Lower lobe of right lung (tissue), 2 donors: ENCODE results near the gene ISOC2. TPM values are rescaled to one million over a fixed set of nuclear protein-coding genes. Genes with fewer than 3 reads are reported as not detected.
"Not testable (repeated sequence)": the region's sequence is repeated elsewhere in the genome, so short reads cannot be mapped to it uniquely, and the experiment has no call there.

Experiments used
- ATAC-seq, 2 donors: fragments of 200-7000 bp; cut with Tn5 transposase; one replicate each; pipeline ENCODE4 v1.9.1; 2020 to 2022; ENCODE audit warnings: mild to moderate bottlenecking in 2 of 2, moderate library complexity in 2 of 2
- DNase-seq: peaks from one replicate; pipeline ENCODE4 v3.0.0-alpha.2; 2020
- H3K27ac ChIP-seq: fragments of 200-600 bp; one replicate; pipeline ENCODE4 v1.8.0; 2022
- H3K27me3 ChIP-seq: fragments of 200-600 bp; one replicate; pipeline ENCODE4 v1.8.0; 2022; ENCODE audit warnings: low read depth
- H3K36me3 ChIP-seq: fragments of 200-600 bp; one replicate; pipeline ENCODE4 v1.8.0; 2022; ENCODE audit warnings: mild to moderate bottlenecking
- H3K4me1 ChIP-seq: fragments of 200-600 bp; one replicate; pipeline ENCODE4 v1.8.0; 2022
- H3K4me3 ChIP-seq: fragments of 200-600 bp; one replicate; pipeline ENCODE4 v1.8.0; 2022; ENCODE audit warnings: mild to moderate bottlenecking
- H3K9me3 ChIP-seq: fragments of 200-600 bp; one replicate; pipeline ENCODE4 v1.8.0; 2022
- intact Hi-C: fragments of 100-400 bp; cut with DNase I; formaldehyde crosslinking; loops from one replicate; pipeline ENCODE4 v1.11.0; 2022
- total RNA-seq: library from RNA; stranded (reverse); fragmentation: NEBNext Ultra II Directional; extraction: Animal tissue kit (Norgen Biotek cat#: 25700); gene quantifications from one replicate; pipeline ENCODE4 v1.2.1, GENCODE V29; 2021
- TF ChIP-seq, protein P1 (sequence below): fragments of 200-600 bp; IDR thresholded peaks from one replicate; pipeline ENCODE4 v1.8.0; 2022; ENCODE audit warnings: antibody characterized with exemption, mild to moderate bottlenecking
- donor health status: DM: no; HTN: yes; CAD: no; lungs with severe emphysema.

Gene ISOC2
- total RNA-seq, 1 donor from 2014 or later = 28.6 TPM

DNA sequence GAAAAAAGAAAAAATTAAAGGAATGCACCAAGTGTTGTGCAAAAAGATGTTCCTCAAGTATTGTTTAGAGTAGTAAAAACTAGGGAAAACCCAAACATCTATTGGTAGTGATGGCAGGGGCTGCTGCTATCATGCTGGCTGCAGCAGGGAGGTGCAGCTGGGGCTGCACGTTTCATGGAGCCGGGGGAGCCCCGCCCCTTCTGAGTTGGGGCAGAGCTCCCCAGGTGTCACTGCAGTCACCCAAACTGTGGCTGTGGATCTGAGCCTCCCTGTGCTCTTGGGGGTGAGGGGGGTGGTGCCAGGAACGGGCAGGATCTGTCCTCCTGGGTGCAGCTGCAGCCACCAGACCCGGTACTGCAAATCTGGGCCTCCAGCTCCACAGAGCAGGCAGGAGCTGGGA lies 42.3 kb downstream of the ISOC2 start:
- TF ChIP-seq, protein P1, sequence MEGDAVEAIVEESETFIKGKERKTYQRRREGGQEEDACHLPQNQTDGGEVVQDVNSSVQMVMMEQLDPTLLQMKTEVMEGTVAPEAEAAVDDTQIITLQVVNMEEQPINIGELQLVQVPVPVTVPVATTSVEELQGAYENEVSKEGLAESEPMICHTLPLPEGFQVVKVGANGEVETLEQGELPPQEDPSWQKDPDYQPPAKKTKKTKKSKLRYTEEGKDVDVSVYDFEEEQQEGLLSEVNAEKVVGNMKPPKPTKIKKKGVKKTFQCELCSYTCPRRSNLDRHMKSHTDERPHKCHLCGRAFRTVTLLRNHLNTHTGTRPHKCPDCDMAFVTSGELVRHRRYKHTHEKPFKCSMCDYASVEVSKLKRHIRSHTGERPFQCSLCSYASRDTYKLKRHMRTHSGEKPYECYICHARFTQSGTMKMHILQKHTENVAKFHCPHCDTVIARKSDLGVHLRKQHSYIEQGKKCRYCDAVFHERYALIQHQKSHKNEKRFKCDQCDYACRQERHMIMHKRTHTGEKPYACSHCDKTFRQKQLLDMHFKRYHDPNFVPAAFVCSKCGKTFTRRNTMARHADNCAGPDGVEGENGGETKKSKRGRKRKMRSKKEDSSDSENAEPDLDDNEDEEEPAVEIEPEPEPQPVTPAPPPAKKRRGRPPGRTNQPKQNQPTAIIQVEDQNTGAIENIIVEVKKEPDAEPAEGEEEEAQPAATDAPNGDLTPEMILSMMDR = no peak
- peaks cover 5% of the 10 kb centered on the region for H3K27me3 ChIP-seq
- no peaks in the 10 kb centered on the region for H3K36me3 ChIP-seq
- H3K27ac ChIP-seq = no peak overlapping the region
- intact Hi-C loops = no loop called here
- H3K4me1 ChIP-seq = no peaks in the 10 kb centered on the region
- no peaks in the 10 kb centered on the region for H3K9me3 ChIP-seq
- no peak overlapping the region for H3K4me3 ChIP-seq
- DNase-seq (no peak), ATAC-seq (no peak)

DNA sequence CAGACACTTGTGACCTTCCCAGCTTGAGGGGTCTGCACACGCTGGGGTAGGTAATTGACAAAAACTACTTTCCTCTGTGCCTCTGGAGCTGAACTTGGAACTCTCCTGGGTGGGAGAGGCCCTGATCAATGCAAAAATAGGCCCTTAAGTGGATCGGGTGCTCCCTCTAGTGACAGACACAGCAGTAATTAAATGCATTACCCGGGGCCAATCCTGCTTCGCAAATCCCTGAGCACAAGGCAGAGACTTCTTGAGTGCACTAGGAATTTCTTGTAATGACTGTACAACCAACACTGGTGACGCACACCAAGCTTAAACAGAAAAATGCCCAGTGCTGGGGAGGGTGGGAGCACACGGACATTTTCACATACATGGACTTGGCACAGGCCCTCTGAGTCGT lies 43.3 kb downstream of the ISOC2 start:
- ATAC-seq (peak; percentile 82 to 85), DNase-seq (no peak)
- H3K36me3 ChIP-seq = no peaks in the 10 kb centered on the region
- H3K27me3 ChIP-seq = no peaks in the 10 kb centered on the region
- no peaks in the 10 kb centered on the region for H3K4me1 ChIP-seq
- intact Hi-C loops = no loop called here
- H3K27ac ChIP-seq = no peak overlapping the region
- H3K9me3 ChIP-seq = no peaks in the 10 kb centered on the region
- H3K4me3 ChIP-seq = no peak overlapping the region
- TF ChIP-seq, protein P1 = peak; percentile 62

DNA sequence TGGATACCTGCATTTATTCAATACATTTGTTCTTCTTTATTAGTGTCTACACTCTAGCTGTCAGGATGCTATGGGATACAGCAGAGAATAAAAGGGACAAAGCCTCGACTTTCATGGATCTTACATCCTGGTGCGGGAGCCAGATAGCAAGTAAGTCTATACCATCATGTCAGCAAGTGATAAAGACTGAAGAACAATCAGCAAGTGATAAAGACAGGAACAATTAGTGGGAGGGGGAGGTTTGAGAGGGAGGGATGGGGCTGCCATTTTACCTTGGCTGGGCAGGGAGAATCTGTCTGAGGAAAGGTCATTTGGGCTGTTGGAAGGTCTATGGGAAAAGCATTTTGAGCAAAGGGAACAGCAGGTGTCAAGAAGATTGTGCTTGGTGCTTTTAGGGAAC lies 51.3 kb downstream of the ISOC2 start:
- Histone ChIP-seq H3K27me3 (no peaks in the 10 kb centered on the region), H3K9me3 (no peaks in the 10 kb centered on the region), H3K27ac (no peak overlapping the region), H3K36me3 (peaks cover 13% of the 10 kb centered on the region), H3K4me1 (peaks cover 14% of the 10 kb centered on the region), H3K4me3 (no peak overlapping the region)
- ATAC-seq = no peak
- TF ChIP-seq, protein P1 = no peak
- no peak for DNase-seq
- intact Hi-C loops = no loop called here

DNA sequence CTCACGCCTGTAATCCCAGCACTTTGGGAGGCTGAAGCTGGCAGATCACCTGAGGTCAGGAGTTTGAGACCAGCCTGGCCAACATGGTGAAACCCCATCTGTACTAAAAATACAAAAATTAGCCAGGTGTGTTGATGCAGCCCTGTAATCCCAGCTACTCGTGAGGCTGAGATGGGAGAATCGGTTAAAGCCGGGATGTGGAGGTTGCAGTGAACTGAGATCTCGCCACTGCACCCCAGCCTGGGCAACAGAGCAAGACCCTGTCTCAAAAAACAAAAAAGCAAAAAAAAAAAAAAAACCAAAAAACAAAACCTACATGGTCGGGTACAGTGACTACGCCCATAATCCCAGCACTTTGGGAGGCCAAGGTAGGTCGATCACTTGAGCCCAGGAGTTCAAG lies 52.3 kb downstream of the ISOC2 start:
- DNase-seq, H3K27me3 ChIP-seq, ATAC-seq, intact Hi-C loops, H3K27ac ChIP-seq, H3K4me3 ChIP-seq, H3K9me3 ChIP-seq: not testable (repeated sequence)
- H3K36me3 ChIP-seq = peaks cover 19% of the 10 kb centered on the region
- H3K4me1 ChIP-seq = peaks cover 14% of the 10 kb centered on the region

DNA sequence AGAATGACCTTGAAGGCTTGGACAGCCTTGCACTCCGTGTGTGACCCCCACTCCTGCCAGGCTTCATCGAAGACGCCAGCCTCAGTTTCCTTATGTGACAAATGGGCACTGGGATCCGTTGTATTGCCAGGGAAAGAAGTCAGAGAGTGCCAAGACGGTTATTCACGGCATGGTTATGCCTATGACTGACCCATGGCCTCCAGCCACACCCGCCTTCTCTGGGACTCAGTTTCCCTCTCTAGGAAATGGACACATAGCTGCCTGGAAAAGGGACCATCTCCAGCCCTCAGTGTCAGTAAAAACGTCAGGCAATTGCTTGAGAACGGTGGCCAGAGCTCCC lies 52.9 kb downstream of the ISOC2 start:
- no peaks in the 10 kb centered on the region for H3K27me3 ChIP-seq
- H3K4me3 ChIP-seq = peak overlapping the region; percentile 94
- H3K4me1 ChIP-seq = peaks cover 14% of the 10 kb centered on the region
- peaks cover 26% of the 10 kb centered on the region for H3K36me3 ChIP-seq
- TF ChIP-seq, protein P1 = no peak
- no peak for ATAC-seq
- peak overlapping the region; percentile 93 for H3K27ac ChIP-seq
- no peaks in the 10 kb centered on the region for H3K9me3 ChIP-seq
- no peak for DNase-seq
- intact Hi-C loops = no loop called here

DNA sequence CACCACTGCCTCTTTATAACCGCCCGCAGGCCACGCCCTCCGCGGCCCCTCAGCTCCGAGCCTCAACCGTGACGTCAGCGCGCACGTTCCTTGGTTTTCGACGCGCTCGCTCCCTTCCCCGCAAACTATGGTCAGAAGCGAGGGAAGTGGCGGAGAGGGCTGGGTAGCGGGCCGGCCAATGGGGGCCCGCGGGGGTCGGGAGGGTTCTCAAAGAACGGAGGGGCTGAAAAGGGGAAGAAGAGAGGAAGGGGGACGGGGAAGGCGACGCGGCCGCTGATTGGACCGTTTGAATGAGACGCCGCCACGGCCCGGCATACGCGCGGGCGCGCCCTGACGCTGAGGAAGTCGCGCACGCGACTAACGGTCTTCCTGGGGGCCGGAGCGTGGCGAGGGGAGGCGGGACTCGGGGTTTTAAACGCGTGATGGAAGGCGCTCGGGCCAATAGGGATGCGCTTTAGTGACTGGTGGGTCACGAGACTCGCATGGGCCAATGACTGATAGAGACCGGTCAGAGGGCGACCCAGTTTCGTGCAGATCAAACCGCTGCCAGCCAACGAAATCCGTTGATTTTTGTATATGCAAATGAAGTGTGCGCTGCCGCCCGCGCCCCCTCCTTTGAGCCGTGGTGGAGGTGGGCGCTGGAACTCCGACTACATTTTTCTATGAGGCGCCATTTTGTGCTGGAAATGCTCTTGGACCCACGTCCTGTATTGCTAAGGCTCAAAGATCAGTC lies 53.5 kb downstream of the ISOC2 start:
- DNase-seq (peak; percentile 99), ATAC-seq (peak; percentile 97 to 98)
- Histone ChIP-seq H3K27ac (peak overlapping the region; percentile 93), H3K9me3 (no peaks in the 10 kb centered on the region), H3K36me3 (peaks cover 31% of the 10 kb centered on the region), H3K27me3 (no peaks in the 10 kb centered on the region), H3K4me1 (peaks cover 14% of the 10 kb centered on the region), H3K4me3 (peak overlapping the region; percentile 94)
- TF ChIP-seq, protein P1 = no peak
- intact Hi-C loops = no loop called here

DNA sequence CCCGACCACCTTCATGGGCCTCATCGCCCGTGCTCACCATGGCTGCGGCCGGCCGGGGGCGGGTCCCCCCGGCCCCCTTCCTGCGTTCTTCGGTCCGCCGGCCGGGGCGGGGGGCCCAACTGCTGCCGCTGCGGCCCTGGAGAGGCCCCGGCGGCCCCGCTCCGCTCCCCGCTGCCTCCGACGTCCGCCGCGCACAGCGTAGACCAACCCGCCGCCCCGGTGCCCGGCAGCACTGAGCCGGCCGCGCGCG lies 54.0 kb downstream of the ISOC2 start, which contains the start of gene UBE2S:
Gene UBE2S, minus strand, starts transcription at position 239 of the 250 bp plus-strand sequence. Its CDS starts 199 bp downstream, at position 40.
- intact Hi-C loops, DNase-seq, H3K27me3 ChIP-seq, H3K9me3 ChIP-seq: not testable (repeated sequence)
- H3K4me3 ChIP-seq = peak within 1 kb of the TSS; percentile 94
- peak within 1 kb of the TSS; percentile 93 for H3K27ac ChIP-seq
- peaks cover 14% of the 10 kb centered on the region for H3K4me1 ChIP-seq
- H3K36me3 ChIP-seq = peaks cover 36% of the 10 kb centered on the region
- ATAC-seq = peak in 1 of 2 donors; percentile 17
